ENCODE data around the gene TRAPPC3. TPM values are rescaled to one million over a fixed set of nuclear protein-coding genes. Genes with fewer than 3 reads are reported as not detected.

TRAPPC3 gene
- total RNA-seq, 1 experiment from 2014 or later: 52.7 TPM

GRCh38 chr1:36139521-36139920 lies 9.8 kb downstream of the TRAPPC3 start:
- Histone ChIP-seq H3K4me2 (ENCODE audit: insufficient read depth, insufficient read length, low read length) (no peak overlapping the region), H3K4me1 (ENCODE audit: insufficient read depth, low read length) (0 out of 2 replicates have a peak, but pooled peaks cover 2% of the 10 kb centered on the region), H3K14ac (ENCODE audit: insufficient read depth, low read length) (no peak overlapping the region), H3K23me2 (ENCODE audit: insufficient read length, low read depth, low read length, poor library complexity, severe bottlenecking) (no peaks in the 10 kb centered on the region), H2BK5ac (ENCODE audit: insufficient read length, low read length) (no peak overlapping the region), H3K79me2 (ENCODE audit: insufficient read depth, low read length) (0 out of 2 replicates have a peak, but pooled peaks cover 1% of the 10 kb centered on the region), H2AK5ac (ENCODE audit: insufficient read length, low read length) (no peak overlapping the region), H2AFZ (ENCODE audit: low read length) (no peak overlapping the region), H3K23ac (ENCODE audit: insufficient read length, low read depth, low read length) (no peak overlapping the region), H4K20me1 (ENCODE audit: control insufficient read depth, insufficient read depth, insufficient read length) (no peaks in the 10 kb centered on the region), H3K9me3 (ENCODE audit: control insufficient read depth, low read depth, low read length) (no peaks in the 10 kb centered on the region), H4K8ac (replicated peaks; ENCODE audit: insufficient read length, low read depth, low read length) (no peak overlapping the region), H3K27ac (ENCODE audit: insufficient read length, low read depth, low read length) (no peak overlapping the region), H3K9ac (ENCODE audit: extremely low read depth, insufficient read length, low read length) (no peak overlapping the region), H3K18ac (ENCODE audit: insufficient read length, low read depth, low read length) (no peak overlapping the region), H4K91ac (ENCODE audit: insufficient read length, low read depth, low read length) (no peak overlapping the region), H4K5ac (ENCODE audit: insufficient read length, low read depth, low read length) (no peak overlapping the region), H3K56ac (ENCODE audit: insufficient read length, low read depth, low read length) (no peak overlapping the region), H2BK12ac (ENCODE audit: insufficient read length, low read depth, low read length) (no peak overlapping the region), H2BK120ac (ENCODE audit: low read depth, low read length, poor library complexity, severe bottlenecking) (no peak overlapping the region), H3K79me1 (ENCODE audit: insufficient read depth, low read depth, low read length, poor library complexity, severe bottlenecking) (no peaks in the 10 kb centered on the region), H3T11ph (ENCODE audit: low read length) (no peak overlapping the region), H3K4ac (ENCODE audit: low read depth, low read length) (no peak overlapping the region), H2BK20ac (ENCODE audit: low read depth, low read length, poor library complexity, severe bottlenecking) (no peak overlapping the region), H3K27me3 (ENCODE audit: insufficient read depth, low read length) (no peaks in the 10 kb centered on the region), H2BK15ac (ENCODE audit: low read depth, low read length) (no peak overlapping the region)
- TF ChIP-seq, protein P1, sequence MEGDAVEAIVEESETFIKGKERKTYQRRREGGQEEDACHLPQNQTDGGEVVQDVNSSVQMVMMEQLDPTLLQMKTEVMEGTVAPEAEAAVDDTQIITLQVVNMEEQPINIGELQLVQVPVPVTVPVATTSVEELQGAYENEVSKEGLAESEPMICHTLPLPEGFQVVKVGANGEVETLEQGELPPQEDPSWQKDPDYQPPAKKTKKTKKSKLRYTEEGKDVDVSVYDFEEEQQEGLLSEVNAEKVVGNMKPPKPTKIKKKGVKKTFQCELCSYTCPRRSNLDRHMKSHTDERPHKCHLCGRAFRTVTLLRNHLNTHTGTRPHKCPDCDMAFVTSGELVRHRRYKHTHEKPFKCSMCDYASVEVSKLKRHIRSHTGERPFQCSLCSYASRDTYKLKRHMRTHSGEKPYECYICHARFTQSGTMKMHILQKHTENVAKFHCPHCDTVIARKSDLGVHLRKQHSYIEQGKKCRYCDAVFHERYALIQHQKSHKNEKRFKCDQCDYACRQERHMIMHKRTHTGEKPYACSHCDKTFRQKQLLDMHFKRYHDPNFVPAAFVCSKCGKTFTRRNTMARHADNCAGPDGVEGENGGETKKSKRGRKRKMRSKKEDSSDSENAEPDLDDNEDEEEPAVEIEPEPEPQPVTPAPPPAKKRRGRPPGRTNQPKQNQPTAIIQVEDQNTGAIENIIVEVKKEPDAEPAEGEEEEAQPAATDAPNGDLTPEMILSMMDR (conservative IDR thresholded peaks at IDR 0.05): no peak
- Mint-ChIP-seq H3K27me3 (ENCODE audit: low read depth) (no peaks in the 10 kb centered on the region), H3K4me1 (peaks cover 2 to 3% of the 10 kb centered on the region in 2 experiments), H3K4me3 (no peak overlapping the region), H3K36me3 (ENCODE audit: insufficient read depth in 1 of 3, low read depth in 3 of 3) (peaks cover 6 to 36% (median 17%) of the 10 kb centered on the region in 3 experiments; a peak in 6 of 7 replicates), H3K27ac (no peak overlapping the region), H3K9me3 (no peaks in the 10 kb centered on the region)
- no peak for DNase-seq
- no CpG with 5 or more reads among the region's 5 CpGs for WGBS (ENCODE audit: extremely low coverage, insufficient read length, low lambda C conversion rate)
